ENCODE data around the gene CAMSAP2.

The CAMSAP2 gene

DNA sequence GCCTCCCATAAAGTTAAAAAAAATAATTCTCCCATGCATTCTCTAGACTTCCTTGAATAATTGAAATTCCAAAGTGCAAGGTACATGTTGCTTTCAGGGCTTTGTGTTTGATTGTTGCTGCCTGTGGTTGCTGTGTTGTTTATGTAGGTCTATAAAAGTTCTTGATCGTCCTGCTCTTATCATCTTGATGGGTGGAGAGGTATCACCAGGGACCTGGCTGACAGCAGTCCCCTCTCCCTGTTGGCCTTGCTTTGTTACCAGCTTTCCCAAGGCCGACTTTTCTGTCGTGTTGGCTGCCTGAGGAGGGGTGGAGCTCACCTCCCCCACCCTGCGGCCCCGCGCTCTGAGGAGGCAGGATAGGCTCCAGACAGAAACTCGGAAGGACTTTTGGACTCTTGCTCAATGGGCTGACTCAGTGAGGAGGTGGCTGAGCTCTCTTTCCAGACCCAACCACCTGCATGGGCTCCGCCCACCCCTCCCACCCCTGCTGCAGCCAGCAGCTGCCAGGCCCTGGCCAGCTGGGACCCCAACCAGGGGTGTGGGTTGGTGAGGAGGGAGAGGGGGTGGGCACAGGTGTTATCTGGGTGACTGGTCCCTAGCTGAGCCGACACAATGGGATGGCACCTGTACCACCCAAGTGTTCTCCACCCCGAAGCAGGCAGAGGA, 158.0 kb downstream of the CAMSAP2 start:
- H3K4me1 ChIP-seq (ENCODE audit: insufficient read depth, poor library complexity, severe bottlenecking): peaks cover 43% of the 10 kb centered on the region
- H3K9me3 ChIP-seq (ENCODE audit: severe bottlenecking): no peaks in the 10 kb centered on the region
- peak overlapping the region; percentile 92 for H3K27ac ChIP-seq (ENCODE audit: poor library complexity, severe bottlenecking)
- H3K36me3 ChIP-seq (ENCODE audit: low read depth): peaks cover 46% of the 10 kb centered on the region
- TF ChIP-seq, protein P1, sequence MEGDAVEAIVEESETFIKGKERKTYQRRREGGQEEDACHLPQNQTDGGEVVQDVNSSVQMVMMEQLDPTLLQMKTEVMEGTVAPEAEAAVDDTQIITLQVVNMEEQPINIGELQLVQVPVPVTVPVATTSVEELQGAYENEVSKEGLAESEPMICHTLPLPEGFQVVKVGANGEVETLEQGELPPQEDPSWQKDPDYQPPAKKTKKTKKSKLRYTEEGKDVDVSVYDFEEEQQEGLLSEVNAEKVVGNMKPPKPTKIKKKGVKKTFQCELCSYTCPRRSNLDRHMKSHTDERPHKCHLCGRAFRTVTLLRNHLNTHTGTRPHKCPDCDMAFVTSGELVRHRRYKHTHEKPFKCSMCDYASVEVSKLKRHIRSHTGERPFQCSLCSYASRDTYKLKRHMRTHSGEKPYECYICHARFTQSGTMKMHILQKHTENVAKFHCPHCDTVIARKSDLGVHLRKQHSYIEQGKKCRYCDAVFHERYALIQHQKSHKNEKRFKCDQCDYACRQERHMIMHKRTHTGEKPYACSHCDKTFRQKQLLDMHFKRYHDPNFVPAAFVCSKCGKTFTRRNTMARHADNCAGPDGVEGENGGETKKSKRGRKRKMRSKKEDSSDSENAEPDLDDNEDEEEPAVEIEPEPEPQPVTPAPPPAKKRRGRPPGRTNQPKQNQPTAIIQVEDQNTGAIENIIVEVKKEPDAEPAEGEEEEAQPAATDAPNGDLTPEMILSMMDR (IDR thresholded peaks at IDR 0.05; ENCODE audit: poor library complexity, severe bottlenecking): no peak
- DNase-seq (ENCODE audit: low spot score) (peak; percentile 85), ATAC-seq (ENCODE audit: low read depth) (peak; percentile 77)
- peak overlapping the region; percentile 69 for H3K4me3 ChIP-seq (ENCODE audit: severe bottlenecking)
- H3K27me3 ChIP-seq (ENCODE audit: insufficient read depth, poor library complexity, severe bottlenecking): no peaks in the 10 kb centered on the region

DNA sequence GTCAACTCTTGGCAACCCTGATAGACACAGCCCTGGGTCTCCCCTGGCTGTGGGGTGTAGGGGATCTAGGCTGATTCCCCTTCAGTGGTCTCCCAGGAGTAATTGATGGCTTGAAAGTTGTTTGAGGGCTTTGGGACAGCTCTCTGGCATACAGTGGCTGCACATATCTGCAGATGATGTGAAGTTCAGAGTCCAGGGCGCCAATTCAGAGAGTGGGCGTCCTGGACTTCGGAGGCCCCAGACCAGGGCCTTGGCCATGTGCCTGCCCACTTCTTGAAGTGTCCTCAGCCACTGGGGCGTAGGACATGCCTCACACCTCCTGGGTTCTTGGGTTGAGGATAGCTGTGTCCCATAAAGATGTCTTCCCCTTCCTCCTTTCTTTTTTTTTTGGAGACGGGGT, 158.6 kb downstream of the CAMSAP2 start:
- peak overlapping the region; percentile 92 for H3K27ac ChIP-seq (ENCODE audit: poor library complexity, severe bottlenecking)
- H3K36me3 ChIP-seq (ENCODE audit: low read depth): peaks cover 52% of the 10 kb centered on the region
- H3K27me3 ChIP-seq (ENCODE audit: insufficient read depth, poor library complexity, severe bottlenecking): no peaks in the 10 kb centered on the region
- ATAC-seq (ENCODE audit: low read depth): no peak
- no peak overlapping the region for H3K4me3 ChIP-seq (ENCODE audit: severe bottlenecking)
- no peak for DNase-seq (ENCODE audit: low spot score)
- H3K4me1 ChIP-seq (ENCODE audit: insufficient read depth, poor library complexity, severe bottlenecking): peaks cover 44% of the 10 kb centered on the region
- TF ChIP-seq, protein P1 (IDR thresholded peaks at IDR 0.05; ENCODE audit: poor library complexity, severe bottlenecking): no peak
- no peaks in the 10 kb centered on the region for H3K9me3 ChIP-seq (ENCODE audit: severe bottlenecking)

DNA sequence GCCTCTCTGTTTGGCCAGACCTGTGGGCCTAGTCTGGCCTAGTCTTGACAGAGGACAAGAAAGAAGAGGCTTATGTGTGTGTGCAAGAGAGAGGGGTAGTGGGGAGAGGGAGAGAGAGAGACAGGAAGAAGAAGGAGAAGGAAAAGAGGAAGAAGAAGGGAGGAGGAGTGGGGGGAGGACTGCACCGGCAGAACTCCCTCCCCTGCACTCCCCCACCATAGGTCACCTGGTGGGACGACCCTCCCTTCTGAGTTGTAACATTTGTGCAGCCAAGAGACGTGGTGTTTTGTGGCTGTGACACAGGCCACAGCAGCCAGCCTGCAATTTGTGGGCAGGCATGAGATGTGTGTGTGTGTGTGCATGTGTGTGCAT, 160.3 kb downstream of the CAMSAP2 start:
- Histone ChIP-seq H3K27me3 (ENCODE audit: insufficient read depth, poor library complexity, severe bottlenecking) (no peaks in the 10 kb centered on the region), H3K9me3 (ENCODE audit: severe bottlenecking) (no peaks in the 10 kb centered on the region)
- no peak for DNase-seq (ENCODE audit: low spot score)

DNA sequence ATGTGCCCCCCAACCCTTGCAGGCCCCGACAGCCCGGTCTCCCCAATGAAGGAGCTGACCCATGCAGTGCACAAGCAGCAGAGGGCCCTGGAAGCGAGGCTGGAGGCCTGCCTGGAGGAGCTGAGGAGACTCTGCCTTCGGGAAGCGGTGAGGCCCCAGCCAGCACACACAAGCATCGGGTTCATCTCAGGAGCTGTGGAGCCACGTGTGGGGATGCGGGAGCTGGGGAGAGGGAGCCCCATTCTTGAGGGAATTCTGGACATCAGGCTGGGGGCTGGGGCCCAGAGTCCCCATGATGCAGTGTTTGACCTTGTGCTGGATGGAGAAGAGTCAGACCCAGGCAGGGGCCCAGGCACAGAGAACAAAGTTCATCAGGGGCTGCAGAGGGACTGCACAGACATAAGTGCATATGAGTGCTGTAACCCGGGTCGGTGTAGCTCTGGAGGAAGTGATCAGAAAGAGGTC, 160.8 kb downstream of the CAMSAP2 start:
- Histone ChIP-seq H3K4me3 (ENCODE audit: severe bottlenecking) (no peak overlapping the region), H3K27me3 (ENCODE audit: insufficient read depth, poor library complexity, severe bottlenecking) (no peaks in the 10 kb centered on the region), H3K27ac (ENCODE audit: poor library complexity, severe bottlenecking) (no peak overlapping the region), H3K36me3 (ENCODE audit: low read depth) (peaks cover 67% of the 10 kb centered on the region), H3K4me1 (ENCODE audit: insufficient read depth, poor library complexity, severe bottlenecking) (peaks cover 22% of the 10 kb centered on the region), H3K9me3 (ENCODE audit: severe bottlenecking) (no peaks in the 10 kb centered on the region)
- ATAC-seq (ENCODE audit: low read depth) (no peak), DNase-seq (ENCODE audit: low spot score) (no peak)
- TF ChIP-seq, protein P1 (IDR thresholded peaks at IDR 0.05; ENCODE audit: poor library complexity, severe bottlenecking): no peak

More for the DNA sequence above, 160.3 kb downstream of the CAMSAP2 start:
- Histone ChIP-seq H3K36me3 (ENCODE audit: low read depth) (peaks cover 63% of the 10 kb centered on the region), H3K4me3 (ENCODE audit: severe bottlenecking) (no peak overlapping the region), H3K4me1 (ENCODE audit: insufficient read depth, poor library complexity, severe bottlenecking) (peaks cover 26% of the 10 kb centered on the region), H3K27ac (ENCODE audit: poor library complexity, severe bottlenecking) (peak overlapping the region; percentile 92)
- ATAC-seq (ENCODE audit: low read depth): no peak
- TF ChIP-seq, protein P1 (IDR thresholded peaks at IDR 0.05; ENCODE audit: poor library complexity, severe bottlenecking): no peak

Measured in RWPE2 (cell line).